Type B pancreatic cell (in vitro differentiated cells): ENCODE measurements around the gene CLGN. TPM values are rescaled to one million over a fixed set of nuclear protein-coding genes. Genes with fewer than 3 reads are reported as not detected.
"Not testable (repeated sequence)": the region's sequence is repeated elsewhere in the genome, so short reads cannot be mapped to it uniquely, and the experiment has no call there.

ENCODE experiments used
- DNase-seq: peaks from one replicate; pipeline ENCODE4 v3.0.0; 2021; ENCODE audit warnings: mixed read lengths; ENCODE audit not compliant: unreplicated experiment; ENCODE audit errors: extremely low spot score
- H3K27ac Mint-ChIP-seq: 2 replicates; pipeline ENCODE4 v1.8.0; 2021; ENCODE audit warnings: mild to moderate bottlenecking, mixed read lengths
- H3K27me3 Mint-ChIP-seq: 2 replicates; pipeline ENCODE4 v1.8.0; 2021; ENCODE audit warnings: mixed read lengths
- H3K36me3 Mint-ChIP-seq: 2 replicates; pipeline ENCODE4 v1.8.0; 2021; ENCODE audit warnings: mixed read lengths
- H3K4me1 Mint-ChIP-seq: one replicate; pipeline ENCODE4 v1.8.0; 2021; ENCODE audit warnings: mixed read lengths; ENCODE audit not compliant: unreplicated experiment
- H3K4me3 Mint-ChIP-seq: 2 replicates; pipeline ENCODE4 v1.8.0; 2021; ENCODE audit warnings: mild to moderate bottlenecking, mixed read lengths
- H3K9me3 Mint-ChIP-seq: 2 replicates; pipeline ENCODE4 v1.8.0; 2021; ENCODE audit warnings: mixed read lengths
- CTCF ChIP-seq: fragments of 200-600 bp; sonication (generic); conservative IDR thresholded peaks from 2 replicates; pipeline ENCODE4 v1.5.0; 2021; ENCODE audit warnings: antibody characterized with exemption, mild to moderate bottlenecking
- total RNA-seq: library from RNA; stranded (reverse); gene quantifications from 2 replicates; pipeline ENCODE4 v1.2.1, GENCODE V29; 2021; ENCODE audit warnings: low replicate concordance

Gene CLGN
- total RNA-seq, 1 donor from 2014 or later = 6.4 TPM

GRCh38 chr4:140463182-140463581, 35.7 kb upstream of the CLGN start:
- DNase-seq = no peak
- Mint-ChIP-seq H3K9me3 (no peaks in the 10 kb centered on the region), H3K27me3 (peaks cover 4% of the 10 kb centered on the region), H3K36me3 (no peaks in the 10 kb centered on the region), H3K27ac (no peak overlapping the region), H3K4me1 (no peaks in the 10 kb centered on the region), H3K4me3 (no peak overlapping the region)
- TF ChIP-seq CTCF = no peak

- Mint-ChIP-seq H3K27me3 (peaks cover 19% of the 10 kb centered on the region), H3K9me3 (no peaks in the 10 kb centered on the region)
Observed at GRCh38 chr4:140450352-140450751, 22.9 kb upstream of the CLGN start.

GRCh38 chr4:140448830-140449229, 21.4 kb upstream of the CLGN start:
- H3K4me3 Mint-ChIP-seq = no peak overlapping the region
- no peaks in the 10 kb centered on the region for H3K4me1 Mint-ChIP-seq
- no peak for TF ChIP-seq CTCF
- H3K27me3 Mint-ChIP-seq = peaks cover 20% of the 10 kb centered on the region
- DNase-seq = no peak
- no peaks in the 10 kb centered on the region for H3K36me3 Mint-ChIP-seq
- no peak overlapping the region for H3K27ac Mint-ChIP-seq
- H3K9me3 Mint-ChIP-seq = no peaks in the 10 kb centered on the region

More at GRCh38 chr4:140450352-140450751, 22.9 kb upstream of the CLGN start:
- no peak overlapping the region for H3K27ac Mint-ChIP-seq
- no peak overlapping the region for H3K4me3 Mint-ChIP-seq
- H3K36me3 Mint-ChIP-seq = no peaks in the 10 kb centered on the region
- no peaks in the 10 kb centered on the region for H3K4me1 Mint-ChIP-seq
- no peak for TF ChIP-seq CTCF
- no peak for DNase-seq

- Mint-ChIP-seq H3K27me3 (peaks cover 17% of the 10 kb centered on the region), H3K9me3 (no peaks in the 10 kb centered on the region), H3K36me3 (no peaks in the 10 kb centered on the region), H3K27ac (no peak overlapping the region), H3K4me1 (no peaks in the 10 kb centered on the region), H3K4me3 (no peak overlapping the region)
- TF ChIP-seq CTCF = no peak
- no peak for DNase-seq
Observed at GRCh38 chr4:140448162-140448561, 20.7 kb upstream of the CLGN start.

- H3K4me3 Mint-ChIP-seq, H3K27ac Mint-ChIP-seq, H3K9me3 Mint-ChIP-seq, DNase-seq, H3K4me1 Mint-ChIP-seq, H3K36me3 Mint-ChIP-seq: not testable (repeated sequence)
- H3K27me3 Mint-ChIP-seq = peaks cover 17% of the 10 kb centered on the region
Observed at GRCh38 chr4:140444347-140444746, 16.9 kb upstream of the CLGN start.

- no peak for DNase-seq
- Mint-ChIP-seq H3K4me1 (no peaks in the 10 kb centered on the region), H3K27ac (no peak overlapping the region), H3K4me3 (no peak overlapping the region), H3K9me3 (no peaks in the 10 kb centered on the region), H3K36me3 (no peaks in the 10 kb centered on the region), H3K27me3 (peaks cover 12% of the 10 kb centered on the region)
- TF ChIP-seq CTCF = no peak
Observed at GRCh38 chr4:140439644-140440142, 12.2 kb upstream of the CLGN start.
